ENCODE data around the gene IPO7. TPM values are rescaled to one million over a fixed set of nuclear protein-coding genes. Genes with fewer than 3 reads are reported as not detected.
"Not testable (repeated sequence)": the region's sequence is repeated elsewhere in the genome, so short reads cannot be mapped to it uniquely, and the experiment has no call there.

Gene IPO7
- total RNA-seq, 1 donor from 2014 or later: 159 TPM

DNA sequence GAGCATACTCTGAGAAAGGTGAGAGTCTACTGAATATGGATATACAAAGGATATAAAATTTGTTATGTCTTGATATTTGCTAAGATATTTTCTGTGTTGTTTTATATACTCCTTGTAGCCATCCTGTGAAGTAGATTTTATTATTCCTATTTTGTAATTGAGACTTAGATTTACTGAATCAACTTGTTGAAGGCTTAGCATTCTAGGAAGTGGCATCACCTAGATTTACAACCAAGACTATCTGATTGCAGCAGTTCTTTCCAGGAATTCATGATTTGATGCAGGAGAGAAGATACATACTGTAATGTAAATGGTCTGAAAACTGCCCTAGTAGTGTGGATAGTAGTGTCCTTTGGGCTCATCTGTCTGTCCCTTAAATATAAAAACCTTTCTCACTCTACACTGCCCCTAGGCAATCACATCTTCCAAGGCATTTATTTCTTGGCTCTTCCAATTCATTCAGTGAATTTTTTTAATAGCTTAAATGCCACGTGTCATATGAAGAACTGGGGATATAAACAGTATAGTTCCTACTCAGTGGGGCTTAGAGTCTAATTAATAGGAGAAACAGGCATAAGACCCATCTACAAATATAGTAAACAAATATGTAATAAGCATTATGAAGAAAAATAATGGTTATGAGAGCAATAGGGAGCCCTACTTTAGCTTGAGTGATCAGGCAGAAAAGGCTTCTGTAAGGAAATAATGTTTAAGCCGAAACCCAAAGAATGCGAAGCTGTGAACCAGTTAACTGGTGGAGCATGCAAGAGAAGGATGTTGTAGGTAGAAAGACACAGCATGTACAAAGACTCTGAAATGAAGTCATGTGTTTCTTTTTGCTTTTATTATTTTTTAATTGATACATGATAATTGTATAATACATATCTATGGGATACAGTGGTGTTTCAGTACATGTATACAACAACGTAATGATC, 13.6 kb downstream of the IPO7 start:
- DNase-seq (ENCODE audit: low read depth): peak; percentile 55

DNA sequence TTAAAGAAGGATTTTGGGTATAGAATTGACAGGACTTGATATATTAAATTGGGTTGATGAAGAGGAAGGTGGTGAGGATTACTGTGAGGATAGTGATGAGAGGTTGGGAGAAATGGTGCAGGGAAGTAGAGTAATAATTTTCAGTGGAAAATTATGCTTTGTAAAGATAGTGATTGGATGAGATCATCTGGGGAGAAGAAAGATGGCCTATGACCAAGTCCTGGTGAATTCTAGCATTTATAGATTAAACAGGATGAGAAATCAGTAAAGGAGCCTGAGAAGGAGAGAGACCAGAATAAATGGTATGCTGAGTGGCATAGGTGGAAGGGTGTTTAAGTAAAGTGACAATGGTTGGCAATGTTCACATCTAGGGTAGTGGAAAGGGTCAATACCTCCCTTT, 15.0 kb downstream of the IPO7 start:
- DNase-seq (ENCODE audit: low read depth): no peak

DNA sequence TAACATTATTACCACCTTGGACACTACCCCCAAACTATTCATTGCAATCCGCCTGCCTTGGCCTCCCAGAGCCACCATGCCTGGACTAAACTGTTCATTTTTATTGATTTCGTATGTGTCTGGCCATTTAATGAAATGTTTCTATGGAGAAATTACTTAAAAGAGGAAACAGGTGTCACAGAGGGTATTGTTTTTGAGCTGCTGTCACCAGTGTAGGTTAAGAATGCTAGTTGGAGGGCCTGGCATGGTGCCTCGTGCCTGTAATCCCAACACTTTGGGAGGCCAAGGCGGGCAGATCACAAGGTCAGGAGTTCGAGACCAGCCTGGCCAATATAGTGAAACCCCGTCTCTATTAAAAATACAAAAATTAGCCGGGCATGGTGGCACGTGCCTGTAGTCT, 17.4 kb downstream of the IPO7 start:
- not testable (repeated sequence) for DNase-seq (ENCODE audit: low read depth)

DNA sequence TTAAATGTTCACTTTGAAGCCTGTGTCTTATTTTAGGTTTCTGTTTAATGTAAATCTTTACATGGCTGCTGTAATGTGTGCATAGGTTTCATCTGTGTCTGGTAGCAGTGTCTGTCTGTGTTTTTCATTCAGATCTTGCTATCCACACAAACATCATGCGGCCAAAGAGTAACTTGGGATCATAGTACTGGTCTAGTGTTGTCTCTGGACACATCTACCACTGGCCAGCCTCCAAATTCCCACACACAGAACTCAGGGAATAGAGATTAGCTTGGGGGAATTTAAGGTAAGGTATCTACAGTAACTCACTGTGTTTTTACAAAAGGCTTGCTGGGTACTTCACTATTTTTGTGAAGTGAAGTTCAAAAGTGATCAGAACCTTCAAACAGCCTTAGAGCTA, 44.3 kb downstream of the IPO7 start:
- DNase-seq (ENCODE audit: low read depth): no peak

DNA sequence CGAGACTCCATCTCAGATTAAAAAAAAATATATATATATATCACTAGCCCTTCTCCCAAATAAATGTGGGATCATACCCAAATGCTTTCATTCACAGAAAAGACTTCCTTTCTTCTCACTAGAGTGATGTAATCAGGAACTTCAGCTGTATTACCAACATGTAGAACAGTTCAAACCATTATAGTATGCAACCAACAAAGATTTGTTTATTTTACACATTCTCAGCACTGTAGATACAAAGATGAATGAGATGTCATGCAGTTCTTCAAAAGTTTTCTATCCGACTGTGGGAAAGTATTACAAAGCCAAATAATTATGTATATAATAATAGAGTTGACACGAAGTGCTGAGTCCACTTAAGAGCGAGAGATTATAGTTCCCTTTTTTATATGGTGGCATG, 54.2 kb downstream of the IPO7 start:
- DNase-seq (ENCODE audit: low read depth): no peak

DNA sequence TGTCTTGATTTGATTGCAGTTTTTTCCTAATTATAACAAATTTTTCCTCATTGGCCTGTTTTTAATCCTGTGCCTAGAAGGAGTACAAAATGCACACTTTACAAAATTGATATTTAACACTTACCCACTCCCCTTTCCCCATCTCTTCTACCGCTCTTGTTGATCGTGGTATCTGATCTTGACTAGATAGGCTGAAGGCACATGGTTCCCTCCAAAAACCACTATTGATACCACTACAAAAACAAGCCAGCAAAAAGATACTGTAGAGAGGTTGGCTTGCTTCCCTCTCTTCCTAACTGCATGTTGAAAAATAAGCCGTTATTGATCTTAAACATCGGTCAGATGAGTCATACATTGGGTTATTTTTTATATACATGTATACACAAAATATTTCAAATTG, 61.8 kb downstream of the IPO7 start:
- no peak for DNase-seq (ENCODE audit: low read depth)

DNA sequence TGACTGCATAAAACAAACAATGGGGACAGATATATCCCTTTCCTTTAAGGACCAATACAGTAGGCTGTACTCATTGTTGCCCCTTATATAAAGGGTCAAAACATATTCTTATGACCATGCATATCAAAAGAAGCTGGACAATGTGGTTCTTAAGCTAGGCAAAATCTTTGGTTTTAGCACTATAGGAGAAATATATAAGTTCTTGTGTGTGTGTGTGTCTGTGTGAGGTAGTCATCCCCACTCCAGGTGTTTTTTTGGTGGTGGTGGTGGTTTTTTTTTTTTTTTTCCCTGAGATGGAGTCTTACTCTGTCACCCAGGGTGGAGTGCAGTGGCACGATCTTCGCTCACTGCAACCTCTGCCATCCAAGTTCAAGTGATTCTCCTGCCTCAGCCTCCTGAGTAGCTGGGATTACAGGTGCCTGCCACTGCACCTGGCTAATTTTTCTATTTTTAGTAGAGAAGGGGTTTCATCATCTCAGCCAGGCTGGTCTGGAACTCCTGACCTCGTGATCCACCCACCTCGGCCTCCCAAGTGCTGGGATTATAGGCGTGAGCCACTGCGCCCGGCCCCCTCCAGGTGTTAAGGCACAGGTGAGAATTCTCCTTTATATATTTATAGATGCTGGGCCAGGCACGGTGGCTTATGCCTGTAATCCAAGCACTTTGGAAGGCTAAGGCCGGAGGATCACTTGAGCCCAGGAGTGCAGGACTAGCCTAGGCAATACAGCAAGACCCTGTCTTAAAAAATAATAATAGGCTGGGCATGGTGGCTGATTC, 64.3 kb downstream of the IPO7 start:
- DNase-seq (ENCODE audit: low read depth): no peak

DNA sequence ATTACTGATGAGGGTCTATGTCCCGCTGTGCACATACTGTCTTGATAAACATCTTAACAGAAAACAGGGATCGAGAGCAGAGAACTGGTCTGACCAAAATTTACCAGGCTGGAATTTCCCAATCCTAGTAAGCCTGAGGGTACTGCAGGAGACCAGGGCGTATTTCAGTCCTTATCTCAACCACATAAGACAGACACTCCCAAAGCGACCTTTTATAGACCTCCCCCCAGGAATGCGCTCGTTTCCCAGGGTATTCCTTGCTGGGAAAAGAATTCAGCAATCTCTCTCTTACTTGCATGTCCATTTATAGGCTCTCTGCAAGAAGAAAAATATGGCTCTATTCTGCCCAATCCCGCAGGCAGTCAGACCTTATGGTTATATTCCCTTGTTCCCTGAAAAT, 67.6 kb downstream of the IPO7 start:
- DNase-seq (ENCODE audit: low read depth): not testable (repeated sequence)

DNA sequence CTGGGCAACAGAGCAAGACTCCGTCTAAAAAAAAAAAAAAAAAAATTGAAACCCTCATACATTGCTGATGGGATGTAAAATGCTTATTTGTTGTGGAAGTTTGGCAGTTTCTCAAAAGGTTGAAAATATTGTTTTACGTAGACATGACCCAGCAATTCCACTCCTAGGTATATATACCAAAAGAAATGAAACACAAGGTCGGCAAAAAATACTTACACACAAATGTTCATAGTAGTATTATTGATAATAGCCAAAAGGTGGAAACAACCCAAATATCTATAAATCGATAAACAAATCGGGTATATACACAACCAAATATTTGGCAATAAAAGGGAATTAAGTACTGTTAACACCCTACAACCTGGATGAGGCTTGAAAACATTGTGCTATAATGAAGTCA, 71.3 kb downstream of the IPO7 start:
- DNase-seq (ENCODE audit: low read depth): no peak

DNA sequence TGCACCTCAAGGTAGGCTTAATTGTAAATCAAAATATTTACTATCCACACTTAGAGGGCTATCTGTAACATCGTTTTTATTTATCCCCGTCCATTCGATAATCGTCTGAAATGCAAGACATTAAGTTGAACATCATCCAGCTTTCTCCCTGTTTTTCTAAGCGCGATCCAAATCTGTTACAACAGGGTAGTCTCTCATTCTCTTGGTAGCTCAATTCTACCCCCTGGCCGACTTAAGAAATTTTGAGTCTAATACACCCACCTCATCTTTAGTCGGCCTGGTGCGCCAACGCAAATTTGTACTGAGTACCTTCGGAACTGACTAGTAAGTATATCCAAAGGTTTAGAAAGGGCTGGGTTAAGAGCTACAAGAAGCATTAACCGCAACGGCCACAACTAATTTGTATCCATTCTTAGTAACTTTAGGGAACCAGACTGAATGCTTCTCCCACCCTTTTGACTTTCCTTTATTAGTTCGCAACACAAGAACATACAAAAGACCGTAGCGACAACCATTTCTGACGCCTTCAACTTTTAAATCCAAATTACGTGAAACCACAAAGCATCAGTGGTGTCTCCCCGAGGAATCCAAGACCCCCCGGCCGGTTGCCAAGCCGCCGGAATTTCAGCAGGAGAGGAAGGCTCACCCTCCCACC, 75.3 kb downstream of the IPO7 start:
- peak; percentile 58 for DNase-seq (ENCODE audit: low read depth)

DNA sequence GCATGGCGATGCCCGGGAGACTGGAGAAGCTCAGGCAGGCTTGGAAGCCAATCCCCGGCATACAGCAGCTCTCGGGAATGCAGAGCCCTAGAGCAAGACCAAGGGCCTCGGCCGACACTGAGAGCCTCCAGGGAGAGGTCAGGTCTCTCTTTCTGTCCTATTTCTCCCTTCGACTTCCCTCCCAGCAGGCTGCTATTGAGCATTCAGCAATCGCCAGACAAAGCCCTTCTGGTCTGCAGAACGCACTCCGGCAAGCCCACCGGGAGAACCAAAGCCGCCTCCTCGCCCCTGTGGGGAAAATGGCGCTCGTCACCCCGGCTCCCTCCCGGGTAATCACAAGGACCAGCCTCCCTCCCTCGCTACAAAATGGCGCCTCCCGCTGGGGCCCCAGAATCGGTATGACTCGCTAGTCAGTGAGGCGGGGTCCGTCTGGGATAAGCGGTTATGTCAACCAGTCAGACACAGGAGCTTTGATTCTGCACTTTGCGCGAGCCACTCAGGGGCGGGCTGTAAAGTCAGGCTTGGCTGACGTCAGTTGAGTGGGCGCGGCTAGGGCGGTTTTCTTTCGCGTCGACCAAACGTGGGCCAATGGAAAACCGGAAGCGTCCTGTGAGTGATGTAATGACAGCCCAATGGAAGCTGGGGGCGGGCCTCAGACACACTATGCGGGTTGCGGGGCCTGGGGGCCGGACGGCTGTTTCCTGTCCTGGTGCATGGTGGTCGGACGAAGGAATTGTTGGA, 76.0 kb downstream of the IPO7 start, which contains the start of gene ZNF143:
ZNF143 (plus strand) TSS at position 691 of the 741 bp plus-strand sequence. CDS start 10,297 bp downstream, outside the sequence.
- DNase-seq (ENCODE audit: low read depth): peak; percentile 99

DNA sequence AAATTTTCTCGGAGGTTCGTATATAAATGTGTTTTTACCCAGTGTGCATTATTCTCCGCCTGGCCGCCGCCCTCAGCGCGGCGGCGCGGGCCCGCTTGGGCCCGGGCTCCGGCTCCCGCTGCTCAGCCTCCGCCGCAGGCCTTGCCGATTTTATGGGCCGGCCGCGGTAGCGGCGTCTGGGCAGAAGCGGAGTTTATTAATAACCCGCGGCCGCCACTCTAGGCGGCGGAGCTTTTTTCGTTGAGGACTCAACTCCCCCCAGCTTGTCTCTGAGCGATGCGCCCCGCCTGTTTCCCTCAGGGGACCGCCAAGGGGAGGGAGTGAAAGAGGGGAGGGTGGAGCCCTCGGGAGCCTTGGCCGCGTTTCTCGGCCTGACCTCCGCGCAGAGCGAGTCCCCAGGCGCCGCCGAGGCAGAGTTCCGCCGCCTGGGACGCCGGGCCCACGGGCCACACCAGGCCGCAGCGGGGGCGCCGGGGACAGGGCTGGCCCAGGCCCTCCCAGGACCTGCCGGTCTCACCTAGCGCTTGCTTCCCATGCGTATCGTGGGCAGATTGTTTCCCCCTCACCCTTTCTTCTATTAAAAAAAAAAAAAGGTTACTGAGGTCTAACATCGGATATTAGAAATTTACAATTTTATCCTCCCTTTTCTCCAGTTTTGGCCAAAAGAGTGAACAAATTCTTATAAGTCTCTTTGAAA, 76.8 kb downstream of the IPO7 start:
- DNase-seq (ENCODE audit: low read depth): peak; percentile 59

DNA sequence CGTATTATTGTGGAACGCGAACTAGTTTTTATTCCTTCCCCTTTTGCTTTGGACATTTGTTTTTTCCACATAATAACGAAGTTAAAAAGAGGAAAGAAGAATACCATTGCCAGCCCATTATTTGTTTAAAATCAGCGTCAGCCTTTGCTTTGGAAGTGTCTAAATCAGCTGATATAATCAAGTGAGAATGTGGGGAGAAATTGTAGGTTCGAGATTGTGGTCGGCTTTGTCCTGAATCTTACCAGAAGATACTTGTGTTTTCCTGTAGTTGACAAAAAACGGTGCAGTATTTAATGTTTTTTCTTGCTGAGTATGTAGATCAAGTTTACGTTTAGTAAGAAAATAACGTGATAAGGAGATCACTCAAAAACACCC, 77.3 kb downstream of the IPO7 start:
- peak; percentile 30 for DNase-seq (ENCODE audit: low read depth)

DNA sequence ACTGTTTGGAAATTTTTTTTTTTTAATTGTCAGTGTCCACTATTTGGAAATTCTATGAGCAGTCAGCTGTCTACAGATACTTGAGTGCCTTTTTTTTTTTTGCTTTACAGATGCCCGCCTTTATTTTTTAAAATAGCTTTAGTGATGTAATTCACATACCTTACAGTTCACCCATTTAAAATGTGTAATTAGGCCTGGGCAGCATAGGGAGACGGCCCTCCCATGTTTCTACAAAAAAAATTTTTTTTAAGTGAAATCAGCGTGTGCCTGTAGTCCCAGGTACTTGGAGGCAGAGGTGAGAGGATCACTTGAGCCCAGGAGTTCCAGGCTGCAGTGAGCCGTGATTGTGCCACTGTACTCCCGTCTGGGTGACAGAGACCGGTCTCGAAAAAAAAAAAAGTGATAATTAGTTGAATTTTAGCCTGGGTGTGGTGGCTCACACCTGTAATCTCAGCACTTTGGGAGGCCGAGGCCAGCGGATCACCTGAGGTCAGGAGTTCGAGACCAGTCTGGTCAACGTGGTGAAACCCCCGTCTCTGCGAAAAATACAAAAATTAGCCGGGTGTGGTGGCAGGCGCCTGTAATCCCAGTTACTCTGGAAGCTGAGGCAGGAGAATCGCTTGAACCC, 77.8 kb downstream of the IPO7 start:
- peak; percentile 30 for DNase-seq (ENCODE audit: low read depth)

DNA sequence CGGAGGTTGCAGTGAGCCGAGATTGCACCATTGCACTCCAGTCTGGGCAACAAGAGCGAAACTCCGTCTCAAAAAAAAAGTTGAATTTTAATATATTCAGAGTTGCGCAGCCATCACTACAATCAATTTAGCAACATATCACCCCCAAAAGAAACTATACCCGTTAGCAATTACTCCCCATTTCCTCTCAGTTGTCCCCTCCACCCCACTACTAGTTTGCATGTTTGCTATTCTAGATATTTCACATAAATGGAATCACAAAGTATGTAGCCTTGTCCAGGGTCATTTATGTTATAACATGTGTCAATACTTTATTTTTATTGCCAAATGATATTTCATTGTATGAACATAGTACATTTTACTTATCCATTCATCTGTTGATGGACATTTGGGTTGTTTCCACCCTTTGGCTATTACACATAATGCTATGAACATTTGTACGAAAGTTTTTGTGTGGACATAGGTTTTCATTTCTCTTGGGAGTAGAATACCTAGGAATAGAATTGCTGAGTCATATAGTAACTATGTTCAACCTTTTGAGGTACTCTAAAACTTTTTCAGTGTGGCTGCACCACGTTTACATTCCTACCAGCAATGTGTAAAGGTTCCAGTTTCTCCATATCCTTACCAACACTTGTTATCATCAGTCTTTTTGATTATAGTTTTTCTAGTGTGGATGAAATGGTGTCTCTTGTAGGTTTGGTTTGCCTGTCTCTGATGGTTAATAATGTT, 78.5 kb downstream of the IPO7 start:
- DNase-seq (ENCODE audit: low read depth): peak; percentile 70

DNA sequence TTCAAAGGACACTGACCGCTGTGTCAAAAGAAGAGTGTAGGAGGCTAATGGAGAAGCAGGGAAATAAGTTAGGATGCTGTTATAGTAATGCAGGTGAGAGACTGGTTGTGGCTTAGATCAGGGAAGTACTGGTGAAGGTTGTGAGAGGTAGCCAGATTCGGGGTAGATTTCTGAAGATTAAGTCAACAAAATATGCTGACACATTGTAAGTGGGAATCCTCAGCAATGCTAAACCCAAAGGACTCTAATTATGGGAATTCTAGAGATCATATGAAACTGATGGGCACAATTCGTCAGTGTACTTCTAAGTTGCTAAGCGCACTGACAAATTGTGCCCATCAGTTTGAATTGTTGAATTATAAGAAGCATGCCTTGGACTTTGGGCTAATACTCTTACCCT, 86.3 kb downstream of the IPO7 start:
- no peak for DNase-seq (ENCODE audit: low read depth)

DNA sequence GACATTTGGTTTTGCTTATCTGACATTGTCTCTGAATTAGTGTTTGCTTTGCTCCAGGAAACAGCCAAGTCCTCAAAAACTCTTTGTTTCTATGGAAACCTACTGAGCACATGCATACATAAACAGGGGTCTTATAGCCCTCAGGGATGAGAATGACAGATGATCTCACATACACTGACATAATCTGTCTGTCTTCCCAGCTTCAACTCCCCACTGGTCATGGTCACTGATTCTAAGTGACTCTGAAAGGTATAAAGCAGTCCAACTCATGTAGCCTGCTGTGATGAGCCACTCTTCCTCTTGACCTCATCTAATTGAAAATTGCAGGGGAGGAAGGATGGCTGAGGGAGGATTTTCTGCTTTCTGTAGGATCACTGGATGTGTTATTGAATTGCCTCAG, 89.0 kb downstream of the IPO7 start:
- DNase-seq (ENCODE audit: low read depth): peak; percentile 16

DNA sequence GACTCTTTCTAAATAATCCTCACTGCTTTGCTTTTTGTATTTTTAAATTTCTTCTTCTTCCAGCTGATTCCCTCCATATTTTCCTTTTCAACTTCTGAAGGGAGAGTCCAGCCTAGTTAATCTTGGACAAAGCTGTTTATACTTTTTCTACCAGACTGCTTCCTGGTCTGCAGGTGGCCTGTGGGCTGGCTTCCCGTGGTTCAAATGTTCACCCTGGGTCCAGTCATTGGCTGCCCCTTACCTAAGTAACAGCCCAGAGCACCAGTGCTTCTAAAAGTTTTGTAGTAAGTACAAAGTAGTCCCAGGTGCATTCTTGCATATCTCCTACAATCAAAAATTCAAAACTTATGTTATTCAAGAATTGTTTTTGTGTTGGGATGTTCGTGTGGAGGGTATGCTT, 95.4 kb downstream of the IPO7 start:
- peak; percentile 9 for DNase-seq (ENCODE audit: low read depth)

DNA sequence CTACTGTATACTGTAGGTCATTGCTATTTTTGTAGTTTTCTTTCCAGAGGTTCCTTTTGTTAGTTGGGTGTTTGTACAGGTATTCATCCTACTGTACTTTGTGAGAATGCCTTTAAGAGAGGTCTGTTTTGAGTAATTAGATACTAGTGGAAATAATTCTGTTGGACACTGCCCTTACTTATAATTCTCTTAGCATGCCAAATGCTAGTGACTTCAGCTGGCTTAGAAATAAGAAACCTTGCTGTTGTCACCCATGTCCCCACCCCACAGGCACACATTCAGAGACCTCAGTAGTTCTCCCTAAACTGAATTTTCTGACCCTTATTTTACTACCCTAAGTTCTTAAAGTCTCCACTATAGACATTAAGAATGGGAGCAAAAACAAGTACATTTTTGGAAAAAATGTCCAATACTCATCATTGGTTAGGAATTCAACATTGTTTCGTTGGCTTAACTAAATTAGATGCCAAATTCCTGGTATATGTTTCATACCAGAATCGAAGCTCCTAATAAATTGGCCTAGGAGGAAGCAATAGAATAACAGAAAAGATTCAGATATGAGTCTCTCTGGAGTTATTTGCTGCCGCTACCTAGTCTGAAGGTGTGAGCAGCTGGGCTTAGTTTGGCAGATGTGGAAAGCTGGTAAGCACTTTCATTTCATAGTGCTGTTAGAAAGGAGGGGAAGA, 104.8 kb downstream of the IPO7 start:
- DNase-seq (ENCODE audit: low read depth): peak; percentile 18

All from renal cortical epithelial cell (primary cell).